ENCODE results near the gene PPP1CA.

PPP1CA gene

GRCh38 chr11:67370351-67371076, 31.1 kb downstream of the PPP1CA start:
- FAIRE-seq: no peak
- no peak for DNase-seq (ENCODE audit: low spot score)

DNA sequence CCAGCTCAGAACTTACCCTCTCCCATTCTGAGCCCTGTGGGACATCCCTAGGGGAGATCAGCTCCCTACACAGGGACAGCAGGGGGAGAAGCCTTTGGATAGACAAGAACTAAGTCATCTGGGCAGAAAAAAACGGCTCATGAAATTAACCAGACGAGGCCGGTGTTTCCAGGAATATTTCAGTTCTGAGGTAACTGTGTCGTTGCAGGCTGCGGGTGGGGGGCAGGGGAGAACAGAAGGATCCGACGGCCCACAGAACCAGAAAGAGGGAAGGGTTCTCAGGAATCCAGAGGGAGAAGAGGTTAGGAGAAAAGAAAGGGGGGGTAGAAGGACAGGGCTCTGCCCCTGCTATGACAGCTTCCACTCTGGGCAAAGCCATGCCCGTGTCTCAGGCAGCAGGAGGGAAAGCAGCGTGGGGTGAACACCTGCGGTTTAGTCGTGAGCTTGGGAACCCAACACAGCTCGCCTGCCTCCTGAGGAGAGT, 31.8 kb downstream of the PPP1CA start:
- DNase-seq (ENCODE audit: low spot score) (peak; percentile 30), FAIRE-seq (no peak)

DNA sequence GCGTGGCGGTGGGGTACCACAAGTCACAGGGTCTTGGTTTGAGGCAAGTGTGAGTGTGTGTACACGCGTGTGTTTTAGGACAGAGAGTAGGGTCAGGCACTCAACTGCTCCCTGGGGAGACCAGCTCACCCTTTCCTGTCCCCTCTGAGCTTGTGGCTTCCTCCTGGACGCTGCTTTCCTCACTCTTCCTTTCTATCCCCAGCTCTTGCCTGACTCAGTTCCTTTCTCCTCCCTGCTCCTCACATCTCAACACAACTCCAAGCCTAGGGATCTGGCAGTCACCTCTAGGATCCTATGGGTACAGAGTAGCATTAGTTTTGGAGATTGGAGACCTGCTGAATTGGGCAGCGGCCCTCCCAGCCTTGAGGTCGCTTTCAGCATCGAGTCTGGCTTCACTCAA, 32.4 kb downstream of the PPP1CA start:
- no peak for DNase-seq (ENCODE audit: low spot score)
- no peak for FAIRE-seq

DNA sequence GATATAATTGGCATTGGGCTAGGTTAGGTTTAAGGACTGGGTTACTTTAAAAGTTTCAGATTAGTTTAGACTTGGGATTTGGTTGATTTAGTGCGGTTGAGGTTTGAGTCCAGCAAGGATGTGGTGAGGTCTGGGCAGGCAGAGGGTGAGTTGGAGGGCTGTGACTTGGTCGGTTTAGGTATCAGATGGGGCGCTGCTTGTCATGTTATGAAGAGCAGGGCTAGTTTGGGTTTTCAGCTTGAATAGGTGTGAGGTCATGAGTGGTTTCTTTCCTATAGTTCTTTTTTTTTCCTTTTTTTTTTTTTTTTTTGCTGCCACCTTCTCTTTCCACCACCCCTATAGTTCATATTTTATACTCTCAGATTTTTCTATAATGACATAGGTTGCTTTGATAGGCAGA, 33.0 kb downstream of the PPP1CA start:
- FAIRE-seq (no peak), DNase-seq (ENCODE audit: low spot score) (no peak)

DNA sequence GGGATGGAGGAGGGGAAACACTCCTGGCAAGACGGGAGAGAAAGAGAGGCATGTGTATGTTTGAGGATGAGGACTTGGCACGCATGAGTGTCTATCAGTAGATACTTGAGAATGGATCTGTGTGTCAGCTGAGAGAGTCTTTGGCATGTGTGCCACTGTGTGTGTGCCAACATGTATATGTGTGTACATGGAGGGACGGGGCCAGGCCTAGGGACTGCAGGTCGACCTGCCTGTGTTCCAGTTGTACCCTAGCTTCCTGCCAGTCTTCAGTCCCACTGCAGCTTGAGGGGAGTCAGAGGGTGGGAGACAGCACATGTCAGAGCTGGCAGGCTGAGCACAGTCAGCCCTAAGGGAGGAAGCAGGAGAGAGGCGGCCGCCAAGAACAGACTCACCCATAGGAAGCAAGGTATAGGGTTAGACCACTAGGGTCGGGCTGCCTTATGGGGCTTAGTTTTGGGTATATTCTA, 33.9 kb downstream of the PPP1CA start:
- no peak for DNase-seq (ENCODE audit: low spot score)
- FAIRE-seq: peak; percentile 9

DNA sequence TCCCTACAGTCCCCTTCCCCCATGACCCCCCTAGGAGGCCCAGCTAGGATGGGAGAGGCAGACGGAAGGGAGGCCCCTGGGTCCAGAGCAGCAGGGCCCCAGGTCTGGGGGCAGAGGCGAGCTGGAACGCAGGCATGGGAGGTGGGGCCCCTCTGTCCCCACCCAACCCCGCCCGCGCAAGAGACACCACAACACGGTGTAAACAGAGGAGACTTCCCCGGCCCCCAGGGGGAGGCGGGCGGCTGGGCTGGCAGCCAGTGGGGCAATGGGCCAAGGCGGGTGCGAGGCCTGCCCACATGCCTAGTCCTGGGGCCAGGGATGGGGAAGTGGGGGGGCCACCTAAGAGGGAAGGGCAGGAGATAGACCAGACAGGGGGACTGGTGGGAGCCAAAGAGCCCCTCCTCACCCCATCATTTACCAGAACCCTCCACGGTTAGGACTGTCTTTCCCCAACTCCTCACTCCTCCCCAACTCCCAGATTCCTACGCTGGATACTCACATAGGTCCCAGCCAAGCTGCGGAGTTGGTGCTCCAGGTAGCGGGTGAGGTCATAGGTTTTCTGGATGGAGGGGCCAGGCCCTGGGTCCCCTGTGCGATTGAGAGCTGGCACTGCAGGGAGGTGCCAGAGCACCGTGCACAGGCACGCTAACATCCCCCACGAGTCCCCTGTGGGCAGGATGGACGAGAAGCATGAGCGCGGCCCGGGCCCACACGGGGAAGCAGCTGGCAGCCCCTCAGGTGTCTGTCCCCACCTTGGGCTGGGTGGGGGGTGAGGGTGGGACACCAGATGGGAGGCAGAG, 34.5 kb downstream of the PPP1CA start:
- DNase-seq (ENCODE audit: low spot score) (peak; percentile 68), FAIRE-seq (peak; percentile 42)

DNA sequence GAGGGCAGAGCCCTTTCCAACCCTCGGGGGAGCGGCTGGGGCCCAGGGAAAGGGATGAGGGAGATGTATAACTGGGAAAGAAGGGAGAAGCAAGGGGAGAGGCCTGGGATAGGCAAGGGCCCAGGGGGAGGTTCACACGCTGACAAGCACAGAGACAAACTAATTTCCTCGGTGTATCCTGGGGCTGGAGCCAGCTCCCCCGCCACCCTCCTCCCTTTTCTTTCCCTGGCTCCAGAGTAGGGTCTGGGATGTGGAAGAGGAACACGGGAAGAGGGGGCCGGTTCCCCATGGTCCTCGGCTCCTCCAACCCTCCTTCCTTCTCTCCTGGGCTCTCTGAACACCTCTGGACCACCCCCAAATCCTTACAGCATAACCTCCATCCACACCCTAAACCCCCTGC, 35.1 kb downstream of the PPP1CA start:
- no peak for FAIRE-seq
- no peak for DNase-seq (ENCODE audit: low spot score)

GRCh38 chr11:67365736-67366444, 35.8 kb downstream of the PPP1CA start:
- FAIRE-seq (no peak), DNase-seq (ENCODE audit: low spot score) (no peak)

DNA sequence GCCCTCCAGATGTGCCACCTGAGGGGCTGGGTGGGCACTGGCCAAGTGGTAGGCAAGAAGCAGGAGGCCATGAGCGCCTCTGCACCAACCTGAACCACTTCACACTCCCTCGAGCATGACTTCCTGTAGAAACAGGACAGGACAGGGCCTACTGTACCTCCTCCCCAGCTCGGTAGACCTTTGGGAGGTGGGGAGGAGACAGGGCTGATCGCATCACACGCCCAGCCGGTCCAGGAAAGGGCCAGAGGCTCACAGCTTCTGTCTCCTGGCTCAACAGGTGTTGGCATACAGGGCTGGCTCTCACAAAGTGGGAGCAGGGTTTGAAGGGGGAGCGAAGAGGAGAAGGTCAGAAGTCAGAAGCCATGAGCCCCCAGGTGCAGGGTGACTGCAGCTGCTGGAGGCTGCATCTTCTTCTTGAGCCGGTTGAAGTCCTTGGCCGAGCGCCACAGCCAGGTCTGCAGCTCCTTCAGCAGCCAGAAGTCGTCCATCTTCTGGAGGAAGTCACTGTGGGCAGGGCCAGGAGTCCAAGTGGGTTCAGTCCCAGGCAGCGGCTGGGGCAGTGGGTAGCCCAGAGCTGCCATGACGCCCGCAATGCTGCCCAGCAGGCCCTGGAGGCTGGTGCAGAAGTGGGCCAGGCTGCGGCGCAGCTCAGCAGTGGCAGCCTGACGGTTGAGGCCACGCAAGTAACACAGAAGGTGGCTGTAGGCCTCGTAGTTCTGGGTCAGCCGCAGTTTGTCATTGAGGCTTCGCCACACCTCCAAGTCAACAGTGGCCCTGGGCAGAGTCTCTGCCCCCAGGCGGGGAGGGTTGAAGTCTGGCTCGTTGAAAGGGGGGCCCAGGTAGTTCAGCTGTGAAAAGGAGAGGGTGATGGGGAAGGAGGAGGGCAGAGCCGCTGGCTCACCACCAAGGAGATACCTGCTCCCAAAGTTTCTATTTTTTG, 36.6 kb downstream of the PPP1CA start:
- FAIRE-seq (no peak), DNase-seq (ENCODE audit: low spot score) (no peak)

- FAIRE-seq (no peak), DNase-seq (ENCODE audit: low spot score) (no peak)
Measured at GRCh38 chr11:67364169-67364568, 37.5 kb downstream of the PPP1CA start.

- DNase-seq (ENCODE audit: low spot score) (peak; percentile 71), FAIRE-seq (no peak)
Measured at GRCh38 chr11:67357831-67358670, 43.6 kb downstream of the PPP1CA start.

DNA sequence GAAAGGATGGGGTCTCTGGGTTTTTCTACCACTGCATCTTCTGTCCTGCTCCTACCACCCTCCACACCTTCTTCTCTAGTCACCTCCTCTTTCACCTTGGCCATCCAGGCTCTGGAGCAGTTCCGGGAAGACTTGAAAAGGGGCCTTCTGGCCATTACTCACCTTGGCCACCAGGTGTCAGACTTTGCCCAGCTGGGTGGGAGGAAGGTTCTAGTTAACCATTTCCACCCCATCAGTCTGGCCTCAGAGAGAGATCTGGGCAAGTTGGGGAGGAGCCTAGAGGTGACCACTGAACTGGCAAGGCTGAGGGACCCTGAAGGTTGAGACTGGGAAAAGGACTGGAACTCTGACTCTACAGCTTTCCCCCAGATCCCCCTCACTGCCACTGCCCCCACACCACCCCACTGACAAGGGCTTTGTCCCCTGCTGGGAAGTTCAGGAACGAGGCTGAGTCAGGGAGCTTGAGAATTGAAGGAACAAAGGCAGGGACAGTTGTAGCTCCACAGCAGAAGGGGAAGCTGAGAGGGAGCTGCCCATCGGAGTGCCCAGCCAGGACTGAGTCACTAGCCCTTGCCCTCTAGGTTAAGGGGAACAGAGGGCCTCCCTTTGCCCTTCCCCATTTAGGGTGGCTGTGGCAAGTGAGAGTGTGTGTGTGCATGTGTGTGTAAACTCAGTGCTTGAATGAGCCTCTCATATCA, 44.6 kb downstream of the PPP1CA start:
- FAIRE-seq: no peak
- peak; percentile 80 for DNase-seq (ENCODE audit: low spot score)

DNA sequence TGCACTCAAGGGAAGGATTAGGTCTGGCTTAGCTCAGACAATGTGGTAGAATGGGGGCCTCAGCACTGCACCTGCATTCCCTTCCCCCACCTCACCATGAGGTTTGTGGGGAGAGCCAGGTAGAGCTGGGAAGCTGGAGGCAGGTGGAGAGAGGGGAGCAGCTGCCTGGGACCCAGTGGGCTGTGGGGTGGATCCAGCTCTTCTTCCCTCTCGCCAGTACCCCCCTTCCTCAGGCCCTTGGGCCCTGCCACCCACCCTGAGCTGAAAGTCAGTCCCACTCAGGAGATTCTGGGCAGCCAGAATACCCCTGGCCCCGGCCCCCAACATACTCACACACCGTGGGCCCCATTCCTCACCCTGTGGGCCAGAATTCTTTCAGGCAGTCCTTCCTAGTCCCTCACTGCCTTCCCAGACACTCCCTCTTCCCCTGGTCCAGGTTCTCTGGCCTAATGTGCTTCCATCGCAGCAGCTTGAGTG, 45.2 kb downstream of the PPP1CA start:
- no peak for DNase-seq (ENCODE audit: low spot score)
- no peak for FAIRE-seq

GRCh38 chr11:67355794-67356386, 45.8 kb downstream of the PPP1CA start:
- no peak for FAIRE-seq

DNA sequence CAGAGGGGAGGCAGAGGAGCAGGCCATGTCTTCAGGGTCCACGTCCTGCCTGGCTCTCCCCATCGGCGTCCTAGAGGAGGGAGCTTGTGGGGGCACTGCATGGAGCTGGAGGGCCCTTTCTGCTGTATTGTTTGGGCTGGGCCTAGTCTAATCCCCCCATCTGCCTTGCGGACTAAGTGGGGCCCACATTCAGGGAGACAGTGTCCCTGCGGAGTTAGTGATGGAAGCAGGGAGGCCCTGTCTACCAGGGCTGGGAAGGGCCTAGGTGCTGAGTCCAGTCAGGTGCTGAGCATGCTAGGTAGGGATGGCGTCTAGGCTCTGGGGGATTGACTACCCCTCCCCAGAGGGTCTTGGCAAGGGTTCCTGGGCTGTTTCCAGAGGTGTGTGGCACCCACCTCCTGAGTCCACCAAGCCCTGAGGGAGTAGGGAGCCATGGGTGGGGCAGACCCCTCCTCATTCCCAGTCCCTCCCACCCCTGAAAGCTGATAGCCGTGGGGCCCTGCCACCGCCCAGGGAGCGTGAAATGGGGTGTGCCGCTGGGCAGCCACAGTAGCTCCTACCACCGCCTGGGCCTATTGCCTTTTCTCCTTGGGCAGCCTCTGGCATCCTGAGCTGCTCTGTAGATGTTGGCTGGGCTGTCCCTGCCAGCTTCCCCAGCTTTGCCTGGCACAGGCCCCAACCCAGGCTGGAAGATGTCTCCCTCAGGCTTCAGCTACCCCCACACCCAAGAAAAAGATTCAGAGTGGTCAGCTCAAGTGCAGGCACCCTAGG, 46.5 kb downstream of the PPP1CA start:
- no peak for DNase-seq (ENCODE audit: low spot score)

More at GRCh38 chr11:67355794-67356386, 45.8 kb downstream of the PPP1CA start:
- DNase-seq (ENCODE audit: low spot score): no peak

DNA sequence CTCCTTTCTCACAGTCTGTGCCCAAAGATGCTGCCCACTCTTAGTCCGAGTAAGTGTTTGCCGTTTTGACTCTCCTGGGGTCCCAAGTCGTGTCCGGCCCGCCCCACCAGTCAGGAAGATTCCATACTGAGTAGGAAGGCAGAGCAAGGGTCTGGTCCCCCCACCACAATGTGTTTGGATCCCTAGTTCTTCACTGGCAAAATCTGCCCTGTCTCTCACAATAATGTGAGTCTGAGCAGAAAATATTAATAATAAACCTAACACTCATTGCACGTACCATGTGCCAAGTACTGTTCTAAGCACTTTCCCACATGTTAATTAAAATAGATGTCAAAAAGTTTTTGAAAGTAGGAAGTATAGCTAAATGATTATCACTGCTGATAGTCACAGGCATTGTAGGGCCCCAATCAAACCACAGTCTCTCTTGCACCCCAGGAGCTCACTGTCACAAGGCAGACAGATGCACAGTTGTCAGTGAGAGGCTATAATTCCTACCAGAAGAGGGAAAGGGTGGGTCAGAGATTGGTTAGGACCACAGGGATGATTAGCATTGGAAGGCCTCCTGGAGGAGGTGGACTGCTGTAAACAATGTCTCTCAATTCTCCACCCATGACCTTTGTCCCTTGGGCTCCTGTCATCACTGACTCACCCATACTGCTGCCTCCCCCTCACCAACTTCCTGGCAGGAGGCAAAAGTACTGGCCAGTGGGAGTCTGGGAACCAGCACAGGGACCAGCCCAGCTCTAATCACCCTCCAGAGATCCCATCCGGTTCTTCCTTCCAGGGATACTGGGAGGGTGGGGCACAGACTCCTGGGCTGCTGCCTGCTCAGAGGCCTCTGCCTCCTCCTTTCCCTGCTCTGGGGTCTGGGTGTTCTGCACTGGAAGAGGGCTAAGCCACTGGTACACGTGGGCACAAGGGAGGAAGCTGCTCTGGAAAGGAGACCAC, 47.3 kb downstream of the PPP1CA start:
- DNase-seq (ENCODE audit: low spot score) (peak; percentile 84), FAIRE-seq (no peak)

More for the DNA sequence above, 46.5 kb downstream of the PPP1CA start:
- FAIRE-seq: no peak
